Neural cell (in vitro differentiated cells): ENCODE data around the gene PIKFYVE.

Experiments
- CTCF ChIP-seq: fragments of 450-650 bp; IDR thresholded peaks from 2 replicates; pipeline ENCODE4 v1.5.1; 2014; ENCODE audit warnings: antibody characterized with exemption, mild to moderate bottlenecking, moderate library complexity; ENCODE audit not compliant: poor library complexity, severe bottlenecking
- EP300 ChIP-seq: fragments of 450-650 bp; conservative IDR thresholded peaks from 2 replicates; pipeline ENCODE4 v1.6.1; 2014; ENCODE audit warnings: antibody characterized with exemption, mild to moderate bottlenecking, moderate library complexity; ENCODE audit not compliant: poor library complexity, severe bottlenecking
- EZH2 ChIP-seq: fragments of 200-600, 300-800 bp; shearing (Covaris generic), sonication (generic); IDR thresholded peaks from 2 replicates; pipeline ENCODE4 v1.6.1; 2014; ENCODE audit warnings: antibody characterized with exemption, low read length, borderline replicate concordance, mild to moderate bottlenecking; ENCODE audit not compliant: insufficient read depth, poor library complexity, severe bottlenecking
- MXI1 ChIP-seq: fragments of 450-650 bp; conservative IDR thresholded peaks from 2 replicates; pipeline ENCODE4 v1.6.1; 2014; ENCODE audit warnings: antibody characterized with exemption, mild to moderate bottlenecking; ENCODE audit not compliant: poor library complexity, severe bottlenecking
- POLR2AphosphoS5 ChIP-seq: IDR thresholded peaks from 2 replicates; pipeline ENCODE4 v1.6.1; 2012
- REST ChIP-seq: IDR thresholded peaks from 2 replicates; pipeline ENCODE4 v1.6.1; 2012; ENCODE audit warnings: borderline replicate concordance
- TAF1 ChIP-seq: IDR thresholded peaks from 2 replicates; pipeline ENCODE4 v1.6.1; 2012; ENCODE audit warnings: low read depth

- TF ChIP-seq EZH2 = no peak
- no peak for TF ChIP-seq CTCF
- TF ChIP-seq POLR2AphosphoS5 = no peak
- no peak for TF ChIP-seq TAF1
- TF ChIP-seq EP300 = no peak
- TF ChIP-seq MXI1 = no peak
- TF ChIP-seq REST = no peak
Observed at GRCh38 chr2:208251098-208251497, 15.0 kb upstream of the PIKFYVE start.
